HEK293 (cell line): ENCODE measurements around the gene ETHE1.

Experiments used
- FEZF1 ChIP-seq: fragments of 450-650 bp; formaldehyde crosslinking; IDR thresholded peaks from 2 replicates; pipeline ENCODE4 v1.5.1; 2016; ENCODE audit warnings: missing biosample characterization, missing genetic modification characterization
- GLIS1 ChIP-seq: fragments of 450-650 bp; formaldehyde crosslinking; IDR thresholded peaks from 2 replicates; pipeline ENCODE4 v1.5.1; 2016; ENCODE audit warnings: missing biosample characterization, missing genetic modification characterization
- HOXA7 ChIP-seq: sonication (generic); formaldehyde crosslinking; IDR thresholded peaks from 2 replicates; pipeline ENCODE4 v1.8.1; 2022; ENCODE audit warnings: missing genetic modification reagents, borderline replicate concordance
- IKZF3 ChIP-seq: fragments of 450-650 bp; IDR thresholded peaks from 2 replicates; pipeline ENCODE4 v1.5.0; 2018; ENCODE audit warnings: missing biosample characterization, mild to moderate bottlenecking, missing genetic modification characterization, moderate library complexity
- KLF16 ChIP-seq: fragments of 450-650 bp; formaldehyde crosslinking; IDR thresholded peaks from 2 replicates; pipeline ENCODE4 v1.5.1; 2017; ENCODE audit warnings: missing biosample characterization, missing genetic modification characterization
- KLF8 ChIP-seq: fragments of 450-650 bp; formaldehyde crosslinking; IDR thresholded peaks from 2 replicates; pipeline ENCODE4 v1.5.1; 2016; ENCODE audit warnings: missing biosample characterization, missing genetic modification characterization
- SP7 ChIP-seq: fragments of 450-650 bp; formaldehyde crosslinking; IDR thresholded peaks from 2 replicates; pipeline ENCODE4 v1.5.1; 2016; ENCODE audit warnings: missing biosample characterization, missing genetic modification characterization
- YY2 ChIP-seq: fragments of 450-650 bp; formaldehyde crosslinking; IDR thresholded peaks from 2 replicates; pipeline ENCODE4 v1.5.1; 2016; ENCODE audit warnings: missing biosample characterization, missing genetic modification characterization
- ZBTB10 ChIP-seq: fragments of 450-650 bp; formaldehyde crosslinking; IDR thresholded peaks from 2 replicates; pipeline ENCODE4 v1.5.1; 2016; ENCODE audit warnings: missing biosample characterization, missing genetic modification characterization
- ZBTB48 ChIP-seq: fragments of 450-650 bp; formaldehyde crosslinking; IDR thresholded peaks from 2 replicates; pipeline ENCODE4 v1.5.1; 2016; ENCODE audit warnings: missing biosample characterization, missing genetic modification characterization
- ZNF132 ChIP-seq: fragments of 450-650 bp; formaldehyde crosslinking; IDR thresholded peaks from 2 replicates; pipeline ENCODE4 v1.5.1; 2017; ENCODE audit warnings: missing biosample characterization, missing genetic modification characterization, borderline replicate concordance
- ZNF169 ChIP-seq: fragments of 450-650 bp; formaldehyde crosslinking; IDR thresholded peaks from 2 replicates; pipeline ENCODE4 v1.5.1; 2016; ENCODE audit warnings: missing biosample characterization, missing genetic modification characterization
- ZNF37A ChIP-seq: fragments of 450-650 bp; IDR thresholded peaks from 2 replicates; pipeline ENCODE4 v1.5.1; 2018; ENCODE audit warnings: missing biosample characterization, missing genetic modification characterization
- ZNF423 ChIP-seq: fragments of 450-650 bp; formaldehyde crosslinking; IDR thresholded peaks from 2 replicates; pipeline ENCODE4 v1.5.1; 2016; ENCODE audit warnings: missing biosample characterization, missing genetic modification characterization
- ZNF521 ChIP-seq: fragments of 450-650 bp; formaldehyde crosslinking; IDR thresholded peaks from 2 replicates; pipeline ENCODE4 v1.5.1; 2017; ENCODE audit warnings: missing biosample characterization, mild to moderate bottlenecking, missing genetic modification characterization
- ZNF600 ChIP-seq: fragments of 450-650 bp; formaldehyde crosslinking; IDR thresholded peaks from 2 replicates; pipeline ENCODE4 v1.5.1; 2016; ENCODE audit warnings: missing biosample characterization, missing genetic modification characterization
- ZNF624 ChIP-seq: fragments of 450-650 bp; formaldehyde crosslinking; IDR thresholded peaks from 2 replicates; pipeline ENCODE4 v1.5.1; 2017; ENCODE audit warnings: missing biosample characterization, missing genetic modification characterization
- ZNF639 ChIP-seq: fragments of 450-650 bp; formaldehyde crosslinking; IDR thresholded peaks from 2 replicates; pipeline ENCODE4 v1.5.1; 2016; ENCODE audit warnings: missing biosample characterization, missing genetic modification characterization
- ZNF670 ChIP-seq: fragments of 450-650 bp; formaldehyde crosslinking; IDR thresholded peaks from 2 replicates; pipeline ENCODE4 v1.5.1; 2016; ENCODE audit warnings: missing biosample characterization, missing genetic modification characterization, low read depth
- ZNF792 ChIP-seq: fragments of 450-650 bp; formaldehyde crosslinking; IDR thresholded peaks from 2 replicates; pipeline ENCODE4 v1.5.1; 2016; ENCODE audit warnings: missing biosample characterization, missing genetic modification characterization
- ZNF830 ChIP-seq: fragments of 450-650 bp; IDR thresholded peaks from 2 replicates; pipeline ENCODE4 v1.5.0; 2018; ENCODE audit warnings: missing biosample characterization, missing genetic modification characterization, low read depth, mild to moderate bottlenecking, moderate library complexity
- ZSCAN16 ChIP-seq: fragments of 450-650 bp; formaldehyde crosslinking; IDR thresholded peaks from 2 replicates; pipeline ENCODE4 v1.5.1; 2016; ENCODE audit warnings: missing biosample characterization, missing genetic modification characterization
- ZXDB ChIP-seq: fragments of 450-650 bp; formaldehyde crosslinking; IDR thresholded peaks from 2 replicates; pipeline ENCODE4 v1.5.1; 2016; ENCODE audit warnings: missing biosample characterization, missing genetic modification characterization
- TF ChIP-seq, protein P1 (sequence below): fragments of 450-650 bp; formaldehyde crosslinking; IDR thresholded peaks from 2 replicates; pipeline ENCODE4 v1.5.1; 2017; ENCODE audit warnings: missing biosample characterization, missing genetic modification characterization
- TF ChIP-seq, protein P2 (sequence below): fragments of 450-650 bp; formaldehyde crosslinking; IDR thresholded peaks from 2 replicates; pipeline ENCODE4 v1.5.1; 2017; ENCODE audit warnings: missing biosample characterization, missing genetic modification characterization
- TF ChIP-seq, protein P3 (sequence below): fragments of 450-650 bp; formaldehyde crosslinking; IDR thresholded peaks from 2 replicates; pipeline ENCODE4 v1.5.1; 2016; ENCODE audit warnings: missing biosample characterization, missing genetic modification characterization
- TF ChIP-seq, protein P4 (sequence below): fragments of 450-650 bp; IDR thresholded peaks from 2 replicates; pipeline ENCODE4 v1.5.1; 2018; ENCODE audit warnings: missing biosample characterization, mild to moderate bottlenecking, missing genetic modification characterization

ETHE1 gene

DNA sequence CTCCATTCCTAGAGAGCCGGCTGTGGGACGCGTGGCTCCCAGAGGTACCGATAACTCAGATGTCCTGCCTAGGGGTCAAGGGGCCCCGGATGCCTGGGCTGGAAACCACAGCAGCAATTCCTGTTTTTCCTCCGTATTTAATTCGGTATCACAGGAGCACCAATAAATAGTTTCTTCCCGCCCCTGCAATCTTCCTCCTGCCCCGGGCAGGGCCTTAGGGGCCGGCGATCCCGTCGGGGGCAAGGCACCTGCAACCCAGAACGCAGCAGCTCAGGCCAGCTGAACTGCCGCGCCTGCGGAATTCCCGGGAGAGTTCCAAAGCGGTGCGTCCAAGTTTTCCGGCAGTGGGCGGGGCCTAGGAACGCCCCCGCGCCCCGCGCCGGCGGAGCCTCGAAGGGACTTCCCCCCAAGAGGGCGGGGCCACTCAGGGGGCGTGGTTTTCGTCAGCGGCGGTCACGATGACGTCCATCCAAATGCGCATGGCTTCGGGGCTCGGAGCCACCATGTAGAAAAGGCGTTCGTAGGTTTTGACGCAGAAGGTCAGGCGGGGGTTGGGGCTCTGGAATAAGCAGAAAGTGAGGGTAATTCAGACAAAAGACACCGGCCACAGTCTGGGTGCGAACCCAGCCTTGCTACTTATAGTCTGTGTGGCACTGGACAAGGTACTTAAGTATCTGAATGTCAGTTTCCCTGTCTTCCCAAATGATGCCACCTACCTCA lies 51.9 kb downstream of the ETHE1 start (continued):
- TF ChIP-seq ZNF792 (no peak), ZNF521 (tag by site-specific recombination) (no peak), ZNF830 (tag by site-specific recombination) (no peak), ZXDB (tag by site-specific recombination) (peak; percentile 84), ZNF132 (tag by site-specific recombination) (no peak), HOXA7 (CRISPR knock-in tag) (no peak), ZNF169 (tag by site-specific recombination) (no peak), ZSCAN16 (no peak), FEZF1 (tag by site-specific recombination) (no peak), ZNF670 (tag by site-specific recombination) (no peak), KLF8 (tag by site-specific recombination) (peak; percentile 96), YY2 (tag by site-specific recombination) (no peak; the same call in 1 of the 2 replicates), ZNF624 (tag by site-specific recombination) (no peak), IKZF3 (tag by site-specific recombination) (peak; percentile 100), KLF16 (tag by site-specific recombination) (peak; percentile 97), ZNF423 (tag by site-specific recombination) (0 out of 2 replicates have a peak, but pooled peaks have one; percentile 45), ZBTB48 (tag by site-specific recombination) (peak; percentile 97), SP7 (peak; percentile 84), ZBTB10 (tag by site-specific recombination) (peak; percentile 52), ZNF37A (tag by site-specific recombination) (no peak), GLIS1 (tag by site-specific recombination) (peak; percentile 19; the same call in 1 of the 2 replicates), ZNF600 (tag by site-specific recombination) (peak; percentile 66), ZNF639 (tag by site-specific recombination) (no peak)
- TF ChIP-seq, protein P1, sequence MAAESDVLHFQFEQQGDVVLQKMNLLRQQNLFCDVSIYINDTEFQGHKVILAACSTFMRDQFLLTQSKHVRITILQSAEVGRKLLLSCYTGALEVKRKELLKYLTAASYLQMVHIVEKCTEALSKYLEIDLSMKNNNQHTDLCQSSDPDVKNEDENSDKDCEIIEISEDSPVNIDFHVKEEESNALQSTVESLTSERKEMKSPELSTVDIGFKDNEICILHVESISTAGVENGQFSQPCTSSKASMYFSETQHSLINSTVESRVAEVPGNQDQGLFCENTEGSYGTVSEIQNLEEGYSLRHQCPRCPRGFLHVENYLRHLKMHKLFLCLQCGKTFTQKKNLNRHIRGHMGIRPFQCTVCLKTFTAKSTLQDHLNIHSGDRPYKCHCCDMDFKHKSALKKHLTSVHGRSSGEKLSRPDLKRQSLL = no peak
- TF ChIP-seq, protein P2, sequence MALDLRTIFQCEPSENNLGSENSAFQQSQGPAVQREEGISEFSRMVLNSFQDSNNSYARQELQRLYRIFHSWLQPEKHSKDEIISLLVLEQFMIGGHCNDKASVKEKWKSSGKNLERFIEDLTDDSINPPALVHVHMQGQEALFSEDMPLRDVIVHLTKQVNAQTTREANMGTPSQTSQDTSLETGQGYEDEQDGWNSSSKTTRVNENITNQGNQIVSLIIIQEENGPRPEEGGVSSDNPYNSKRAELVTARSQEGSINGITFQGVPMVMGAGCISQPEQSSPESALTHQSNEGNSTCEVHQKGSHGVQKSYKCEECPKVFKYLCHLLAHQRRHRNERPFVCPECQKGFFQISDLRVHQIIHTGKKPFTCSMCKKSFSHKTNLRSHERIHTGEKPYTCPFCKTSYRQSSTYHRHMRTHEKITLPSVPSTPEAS (tag by site-specific recombination) = no peak
- TF ChIP-seq, protein P3, sequence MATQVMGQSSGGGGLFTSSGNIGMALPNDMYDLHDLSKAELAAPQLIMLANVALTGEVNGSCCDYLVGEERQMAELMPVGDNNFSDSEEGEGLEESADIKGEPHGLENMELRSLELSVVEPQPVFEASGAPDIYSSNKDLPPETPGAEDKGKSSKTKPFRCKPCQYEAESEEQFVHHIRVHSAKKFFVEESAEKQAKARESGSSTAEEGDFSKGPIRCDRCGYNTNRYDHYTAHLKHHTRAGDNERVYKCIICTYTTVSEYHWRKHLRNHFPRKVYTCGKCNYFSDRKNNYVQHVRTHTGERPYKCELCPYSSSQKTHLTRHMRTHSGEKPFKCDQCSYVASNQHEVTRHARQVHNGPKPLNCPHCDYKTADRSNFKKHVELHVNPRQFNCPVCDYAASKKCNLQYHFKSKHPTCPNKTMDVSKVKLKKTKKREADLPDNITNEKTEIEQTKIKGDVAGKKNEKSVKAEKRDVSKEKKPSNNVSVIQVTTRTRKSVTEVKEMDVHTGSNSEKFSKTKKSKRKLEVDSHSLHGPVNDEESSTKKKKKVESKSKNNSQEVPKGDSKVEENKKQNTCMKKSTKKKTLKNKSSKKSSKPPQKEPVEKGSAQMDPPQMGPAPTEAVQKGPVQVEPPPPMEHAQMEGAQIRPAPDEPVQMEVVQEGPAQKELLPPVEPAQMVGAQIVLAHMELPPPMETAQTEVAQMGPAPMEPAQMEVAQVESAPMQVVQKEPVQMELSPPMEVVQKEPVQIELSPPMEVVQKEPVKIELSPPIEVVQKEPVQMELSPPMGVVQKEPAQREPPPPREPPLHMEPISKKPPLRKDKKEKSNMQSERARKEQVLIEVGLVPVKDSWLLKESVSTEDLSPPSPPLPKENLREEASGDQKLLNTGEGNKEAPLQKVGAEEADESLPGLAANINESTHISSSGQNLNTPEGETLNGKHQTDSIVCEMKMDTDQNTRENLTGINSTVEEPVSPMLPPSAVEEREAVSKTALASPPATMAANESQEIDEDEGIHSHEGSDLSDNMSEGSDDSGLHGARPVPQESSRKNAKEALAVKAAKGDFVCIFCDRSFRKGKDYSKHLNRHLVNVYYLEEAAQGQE (tag by site-specific recombination) = no peak
- TF ChIP-seq, protein P4, sequence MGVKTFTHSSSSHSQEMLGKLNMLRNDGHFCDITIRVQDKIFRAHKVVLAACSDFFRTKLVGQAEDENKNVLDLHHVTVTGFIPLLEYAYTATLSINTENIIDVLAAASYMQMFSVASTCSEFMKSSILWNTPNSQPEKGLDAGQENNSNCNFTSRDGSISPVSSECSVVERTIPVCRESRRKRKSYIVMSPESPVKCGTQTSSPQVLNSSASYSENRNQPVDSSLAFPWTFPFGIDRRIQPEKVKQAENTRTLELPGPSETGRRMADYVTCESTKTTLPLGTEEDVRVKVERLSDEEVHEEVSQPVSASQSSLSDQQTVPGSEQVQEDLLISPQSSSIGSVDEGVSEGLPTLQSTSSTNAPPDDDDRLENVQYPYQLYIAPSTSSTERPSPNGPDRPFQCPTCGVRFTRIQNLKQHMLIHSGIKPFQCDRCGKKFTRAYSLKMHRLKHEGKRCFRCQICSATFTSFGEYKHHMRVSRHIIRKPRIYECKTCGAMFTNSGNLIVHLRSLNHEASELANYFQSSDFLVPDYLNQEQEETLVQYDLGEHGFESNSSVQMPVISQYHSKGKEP (tag by site-specific recombination) = peak; percentile 53; the same call in 1 of the 2 replicates
